Epidermal melanocyte (primary cell): ENCODE data around the gene PTPRF.

Experiments
- DNase-seq: peaks from one replicate; pipeline ENCODE4 v3.0.0; 2011; ENCODE audit warnings: low spot score; ENCODE audit not compliant: insufficient read length

Gene PTPRF

GRCh38 chr1:43604192-43604591 is 73.5 kb downstream of the PTPRF start:
- DNase-seq = no peak

DNA sequence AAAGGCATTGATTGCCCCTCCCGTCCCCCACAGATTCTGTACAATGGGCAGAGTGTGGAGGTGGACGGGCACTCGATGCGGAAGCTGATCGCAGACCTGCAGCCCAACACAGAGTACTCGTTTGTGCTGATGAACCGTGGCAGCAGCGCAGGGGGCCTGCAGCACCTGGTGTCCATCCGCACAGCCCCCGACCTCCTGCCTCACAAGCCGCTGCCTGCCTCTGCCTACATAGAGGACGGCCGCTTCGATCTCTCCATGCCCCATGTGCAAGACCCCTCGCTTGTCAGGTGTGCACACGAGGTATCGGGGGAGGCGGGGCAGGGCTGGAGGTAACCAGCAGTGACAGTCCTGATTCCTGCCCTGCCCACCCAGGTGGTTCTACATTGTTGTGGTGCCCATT is 74.5 kb downstream of the PTPRF start:
- no peak for DNase-seq

GRCh38 chr1:43605766-43606165 is 75.1 kb downstream of the PTPRF start:
- no peak for DNase-seq

- no peak for DNase-seq
Measured at GRCh38 chr1:43606624-43607023, 75.9 kb downstream of the PTPRF start.

DNA sequence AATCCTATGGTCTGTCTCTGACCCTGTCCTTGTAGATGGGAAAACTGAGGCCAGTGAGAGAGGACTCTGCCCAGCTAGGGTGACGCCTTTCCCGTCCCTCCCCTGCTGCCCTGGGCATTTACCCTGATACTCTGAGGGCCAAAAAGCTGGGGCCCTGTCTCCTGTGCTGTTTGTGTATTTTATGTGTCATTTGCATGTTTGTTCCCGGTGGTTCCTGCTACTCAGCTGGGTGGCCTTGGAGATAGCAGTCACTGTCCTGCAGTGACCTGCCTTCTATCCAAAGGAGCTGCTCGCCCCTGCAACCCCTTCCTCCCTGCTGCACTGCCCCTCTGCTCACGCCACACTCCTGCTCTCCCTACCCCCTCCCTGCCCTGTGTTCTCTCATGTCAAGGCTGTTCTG is 78.1 kb downstream of the PTPRF start:
- no peak for DNase-seq

DNA sequence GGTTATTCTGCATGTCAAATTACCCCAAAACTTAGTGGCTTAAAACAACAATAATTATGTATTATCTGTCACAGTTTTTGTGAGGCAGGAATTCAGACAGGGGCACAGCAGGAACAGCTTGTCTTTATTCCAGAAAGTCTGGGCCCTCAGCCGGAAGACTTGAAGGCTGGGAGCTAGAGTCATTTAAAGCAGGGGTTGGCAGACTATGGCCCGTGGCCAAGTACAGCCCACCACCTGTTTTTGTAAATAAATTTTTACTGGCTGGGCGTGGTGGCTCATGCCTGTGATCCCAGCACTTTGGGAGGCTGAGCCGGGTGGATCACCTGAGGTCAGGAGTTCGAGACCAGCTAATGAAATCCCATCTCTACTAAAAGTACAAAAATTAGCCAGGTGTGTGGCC is 79.7 kb downstream of the PTPRF start:
- no peak for DNase-seq

- DNase-seq = no peak
Measured at GRCh38 chr1:43611950-43612349, 81.3 kb downstream of the PTPRF start.

GRCh38 chr1:43612406-43612805 is 81.7 kb downstream of the PTPRF start:
- no peak for DNase-seq

GRCh38 chr1:43613075-43613942 is 82.6 kb downstream of the PTPRF start:
- no peak for DNase-seq

GRCh38 chr1:43614211-43614610 is 83.5 kb downstream of the PTPRF start:
- DNase-seq = no peak

DNA sequence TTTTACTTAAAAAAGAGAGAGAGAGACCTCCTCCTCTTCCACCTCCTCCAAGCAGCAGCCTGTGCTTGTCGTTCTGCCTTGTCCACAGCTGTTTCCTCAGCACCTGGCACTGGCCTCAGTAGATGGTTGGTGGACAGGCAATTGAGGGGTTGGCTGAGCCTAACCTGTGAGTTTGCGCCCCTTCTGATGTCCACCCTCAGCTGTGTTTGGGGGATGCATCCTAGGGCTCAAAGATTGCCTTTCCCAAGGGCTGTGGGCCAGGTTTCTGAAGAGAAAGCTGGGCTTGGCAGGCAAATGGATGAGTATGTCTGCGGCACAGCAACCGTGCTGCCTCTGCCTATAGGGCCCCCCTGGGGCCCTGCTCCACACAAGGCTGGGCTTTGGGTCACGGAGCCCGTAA is 84.2 kb downstream of the PTPRF start:
- DNase-seq = no peak

- DNase-seq = no peak
Measured at GRCh38 chr1:43616383-43616782, 85.7 kb downstream of the PTPRF start.

GRCh38 chr1:43617011-43617410 is 86.3 kb downstream of the PTPRF start:
- no peak for DNase-seq

DNA sequence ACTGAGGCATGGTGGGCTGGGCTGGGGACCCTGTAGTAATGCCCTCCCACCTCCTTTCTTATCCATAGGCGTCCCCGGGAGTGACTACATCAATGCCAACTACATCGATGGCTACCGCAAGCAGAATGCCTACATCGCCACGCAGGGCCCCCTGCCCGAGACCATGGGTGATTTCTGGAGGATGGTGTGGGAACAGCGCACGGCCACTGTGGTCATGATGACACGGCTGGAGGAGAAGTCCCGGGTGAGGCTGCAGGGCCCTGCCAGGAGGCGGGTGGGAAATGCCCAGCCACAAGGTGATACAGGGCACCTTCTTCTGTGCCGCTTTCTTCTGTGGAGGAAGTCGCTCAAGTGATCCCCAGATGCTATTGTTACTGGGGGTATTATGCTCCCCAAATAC is 87.0 kb downstream of the PTPRF start:
- no peak for DNase-seq

DNA sequence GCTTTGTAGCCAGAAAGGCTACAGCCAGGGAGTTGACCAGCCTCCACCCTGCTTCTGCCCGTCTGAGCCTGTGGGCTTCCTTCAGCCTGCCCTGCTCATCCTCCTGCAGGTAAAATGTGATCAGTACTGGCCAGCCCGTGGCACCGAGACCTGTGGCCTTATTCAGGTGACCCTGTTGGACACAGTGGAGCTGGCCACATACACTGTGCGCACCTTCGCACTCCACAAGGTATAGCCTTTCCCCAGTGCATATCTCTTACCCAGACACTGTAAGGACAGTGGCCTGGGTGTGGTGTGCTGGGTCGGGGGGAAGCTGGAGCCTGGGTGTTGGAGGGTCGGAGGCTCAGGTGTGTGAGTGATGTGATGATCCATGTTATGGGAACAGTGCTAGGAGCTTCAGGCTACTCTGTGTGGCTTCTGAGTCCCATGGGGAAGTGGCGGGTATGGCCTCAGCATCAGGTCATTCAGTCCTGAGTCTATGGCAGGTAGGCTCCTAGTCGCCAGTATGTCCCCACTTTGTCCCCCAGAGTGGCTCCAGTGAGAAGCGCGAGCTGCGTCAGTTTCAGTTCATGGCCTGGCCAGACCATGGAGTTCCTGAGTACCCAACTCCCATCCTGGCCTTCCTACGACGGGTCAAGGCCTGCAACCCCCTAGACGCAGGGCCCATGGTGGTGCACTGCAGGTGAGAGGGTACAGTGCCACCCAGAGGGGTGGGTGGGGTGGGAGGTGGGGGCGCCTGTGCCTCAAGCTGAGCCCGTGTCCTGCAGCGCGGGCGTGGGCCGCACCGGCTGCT is 88.0 kb downstream of the PTPRF start:
- DNase-seq = no peak

DNA sequence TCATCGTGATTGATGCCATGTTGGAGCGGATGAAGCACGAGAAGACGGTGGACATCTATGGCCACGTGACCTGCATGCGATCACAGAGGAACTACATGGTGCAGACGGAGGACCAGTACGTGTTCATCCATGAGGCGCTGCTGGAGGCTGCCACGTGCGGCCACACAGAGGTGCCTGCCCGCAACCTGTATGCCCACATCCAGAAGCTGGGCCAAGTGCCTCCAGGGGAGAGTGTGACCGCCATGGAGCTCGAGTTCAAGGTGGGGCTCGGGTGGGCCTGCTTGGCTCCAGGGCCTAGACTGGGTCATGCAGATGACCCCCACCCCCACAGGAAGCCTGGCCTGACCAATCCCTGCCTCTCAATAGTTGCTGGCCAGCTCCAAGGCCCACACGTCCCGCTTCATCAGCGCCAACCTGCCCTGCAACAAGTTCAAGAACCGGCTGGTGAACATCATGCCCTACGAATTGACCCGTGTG is 88.7 kb downstream of the PTPRF start:
- DNase-seq = no peak

GRCh38 chr1:43619996-43620920 is 89.6 kb downstream of the PTPRF start:
- DNase-seq = no peak

- DNase-seq = no peak
Measured at GRCh38 chr1:43620956-43621355, 90.3 kb downstream of the PTPRF start.

DNA sequence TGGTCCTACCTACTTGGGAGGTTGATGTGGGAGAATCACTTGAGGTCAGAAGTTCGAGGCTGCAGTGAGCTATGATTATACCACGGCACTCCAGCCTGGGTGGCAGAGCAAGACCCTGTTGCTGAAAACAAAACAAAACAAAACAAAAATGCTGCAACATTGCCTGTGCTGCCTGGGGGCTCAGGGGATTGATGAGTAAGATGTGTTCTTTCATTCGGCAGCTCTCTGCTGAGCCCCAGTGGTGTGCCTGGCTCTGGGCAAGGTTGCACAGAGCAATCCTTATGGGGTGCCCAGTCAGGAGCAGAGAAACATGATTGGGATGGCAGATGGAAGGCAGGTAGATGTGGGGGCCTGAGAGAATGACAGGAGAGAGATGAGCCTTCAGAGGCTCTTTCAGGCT is 90.7 kb downstream of the PTPRF start:
- DNase-seq = no peak

DNA sequence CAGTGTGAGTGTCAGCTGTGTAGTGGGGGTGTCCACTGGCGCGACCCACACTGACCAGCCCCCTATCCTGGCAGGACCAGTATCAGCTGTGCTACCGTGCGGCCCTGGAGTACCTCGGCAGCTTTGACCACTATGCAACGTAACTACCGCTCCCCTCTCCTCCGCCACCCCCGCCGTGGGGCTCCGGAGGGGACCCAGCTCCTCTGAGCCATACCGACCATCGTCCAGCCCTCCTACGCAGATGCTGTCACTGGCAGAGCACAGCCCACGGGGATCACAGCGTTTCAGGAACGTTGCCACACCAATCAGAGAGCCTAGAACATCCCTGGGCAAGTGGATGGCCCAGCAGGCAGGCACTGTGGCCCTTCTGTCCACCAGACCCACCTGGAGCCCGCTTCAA is 91.2 kb downstream of the PTPRF start:
- no peak for DNase-seq

- no peak for DNase-seq
Measured at GRCh38 chr1:43622471-43622870, 91.8 kb downstream of the PTPRF start.
